IPS-15b (cell line): ENCODE results near the gene CDH23.

ENCODE experiments used
- H3K27me3 ChIP-seq: one replicate; pipeline ENCODE4 v1.6.1; 2013; ENCODE audit warnings: low read length; ENCODE audit not compliant: control insufficient read depth, insufficient read depth
- H3K36me3 ChIP-seq: one replicate; pipeline ENCODE4 v1.6.1; 2013; ENCODE audit warnings: low read length; ENCODE audit not compliant: control insufficient read depth, insufficient read depth
- H3K4me1 ChIP-seq: one replicate; pipeline ENCODE4 v1.6.1; 2013; ENCODE audit warnings: mild to moderate bottlenecking, low read length; ENCODE audit not compliant: control insufficient read depth, insufficient read depth
- H3K4me3 ChIP-seq: one replicate; pipeline ENCODE4 v1.5.1; 2013; ENCODE audit warnings: low read depth, low read length
- H3K9ac ChIP-seq: one replicate; pipeline ENCODE4 v1.6.1; 2013; ENCODE audit warnings: low read depth, mild to moderate bottlenecking, low read length
- H3K9me3 ChIP-seq: one replicate; pipeline ENCODE4 v1.6.1; 2013; ENCODE audit warnings: mild to moderate bottlenecking, low read length; ENCODE audit not compliant: control insufficient read depth, insufficient read depth

The CDH23 gene

GRCh38 chr10:71474702-71475242 lies 78.1 kb downstream of the CDH23 start:
- H3K36me3 ChIP-seq, result no peaks in the 10 kb centered on the region
- H3K9ac ChIP-seq, result no peak overlapping the region
- H3K4me1 ChIP-seq, result peaks cover 2% of the 10 kb centered on the region
- no peak overlapping the region for H3K4me3 ChIP-seq
- no peaks in the 10 kb centered on the region for H3K27me3 ChIP-seq
- no peaks in the 10 kb centered on the region for H3K9me3 ChIP-seq

GRCh38 chr10:71475243-71475871 lies 78.6 kb downstream of the CDH23 start:
- no peaks in the 10 kb centered on the region for H3K9me3 ChIP-seq
- H3K9ac ChIP-seq, result no peak overlapping the region
- H3K4me3 ChIP-seq, result no peak overlapping the region
- no peaks in the 10 kb centered on the region for H3K36me3 ChIP-seq
- no peaks in the 10 kb centered on the region for H3K27me3 ChIP-seq
- H3K4me1 ChIP-seq, result peaks cover 2% of the 10 kb centered on the region

- Histone ChIP-seq H3K27me3 (no peaks in the 10 kb centered on the region), H3K4me3 (no peak overlapping the region), H3K36me3 (no peaks in the 10 kb centered on the region), H3K9ac (no peak overlapping the region), H3K9me3 (no peaks in the 10 kb centered on the region), H3K4me1 (peaks cover 2% of the 10 kb centered on the region)
These were observed 79.7 kb downstream of the CDH23 start for GRCh38 chr10:71476228-71477011.

GRCh38 chr10:71478173-71478572 lies 81.5 kb downstream of the CDH23 start:
- peaks cover 2% of the 10 kb centered on the region for H3K4me1 ChIP-seq
- H3K4me3 ChIP-seq, result no peak overlapping the region
- H3K27me3 ChIP-seq, result no peaks in the 10 kb centered on the region
- H3K9me3 ChIP-seq, result no peaks in the 10 kb centered on the region
- no peaks in the 10 kb centered on the region for H3K36me3 ChIP-seq
- H3K9ac ChIP-seq, result no peak overlapping the region

- H3K36me3 ChIP-seq, result no peaks in the 10 kb centered on the region
- no peaks in the 10 kb centered on the region for H3K27me3 ChIP-seq
- no peak overlapping the region for H3K4me3 ChIP-seq
- no peak overlapping the region for H3K9ac ChIP-seq
- H3K4me1 ChIP-seq, result peaks cover 2% of the 10 kb centered on the region
- H3K9me3 ChIP-seq, result no peaks in the 10 kb centered on the region
These were observed 82.2 kb downstream of the CDH23 start for GRCh38 chr10:71478813-71479365.

GRCh38 chr10:71479831-71480230 lies 83.1 kb downstream of the CDH23 start:
- no peak overlapping the region for H3K9ac ChIP-seq
- no peaks in the 10 kb centered on the region for H3K9me3 ChIP-seq
- no peaks in the 10 kb centered on the region for H3K27me3 ChIP-seq
- no peak overlapping the region for H3K4me3 ChIP-seq
- no peaks in the 10 kb centered on the region for H3K36me3 ChIP-seq
- no peaks in the 10 kb centered on the region for H3K4me1 ChIP-seq

GRCh38 chr10:71480662-71481061 lies 83.9 kb downstream of the CDH23 start:
- H3K4me1 ChIP-seq, result no peaks in the 10 kb centered on the region
- no peaks in the 10 kb centered on the region for H3K27me3 ChIP-seq

GRCh38 chr10:71481746-71482410 lies 85.2 kb downstream of the CDH23 start:
- Histone ChIP-seq H3K27me3 (no peaks in the 10 kb centered on the region), H3K4me1 (no peaks in the 10 kb centered on the region), H3K9me3 (no peaks in the 10 kb centered on the region), H3K36me3 (no peaks in the 10 kb centered on the region), H3K4me3 (no peak overlapping the region), H3K9ac (no peak overlapping the region)

More at GRCh38 chr10:71480662-71481061, 83.9 kb downstream of the CDH23 start:
- Histone ChIP-seq H3K9ac (no peak overlapping the region), H3K9me3 (no peaks in the 10 kb centered on the region), H3K36me3 (no peaks in the 10 kb centered on the region), H3K4me3 (no peak overlapping the region)

GRCh38 chr10:71482620-71483019 lies 85.9 kb downstream of the CDH23 start:
- no peaks in the 10 kb centered on the region for H3K4me1 ChIP-seq
- no peaks in the 10 kb centered on the region for H3K36me3 ChIP-seq
- H3K9me3 ChIP-seq, result no peaks in the 10 kb centered on the region
- no peak overlapping the region for H3K4me3 ChIP-seq
- H3K9ac ChIP-seq, result no peak overlapping the region
- H3K27me3 ChIP-seq, result no peaks in the 10 kb centered on the region

GRCh38 chr10:71483135-71483534 lies 86.4 kb downstream of the CDH23 start:
- Histone ChIP-seq H3K9me3 (no peaks in the 10 kb centered on the region), H3K36me3 (no peaks in the 10 kb centered on the region), H3K9ac (no peak overlapping the region), H3K4me1 (no peaks in the 10 kb centered on the region), H3K4me3 (no peak overlapping the region), H3K27me3 (no peaks in the 10 kb centered on the region)

GRCh38 chr10:71483885-71484751 lies 87.4 kb downstream of the CDH23 start:
- H3K27me3 ChIP-seq, result no peaks in the 10 kb centered on the region
- H3K4me1 ChIP-seq, result no peaks in the 10 kb centered on the region
- no peak overlapping the region for H3K4me3 ChIP-seq

More at GRCh38 chr10:71483885-71484751, 87.4 kb downstream of the CDH23 start:
- Histone ChIP-seq H3K36me3 (no peaks in the 10 kb centered on the region), H3K9me3 (no peaks in the 10 kb centered on the region), H3K9ac (no peak overlapping the region)
